GM12892 (cell line): ENCODE data around the gene REPIN1.

Source experiments
- POLR2A ChIP-seq: IDR thresholded peaks from 2 replicates; pipeline ENCODE4 v1.6.1; 2011; ENCODE audit warnings: low read depth, low read length, control low read depth
- POLR2AphosphoS5 ChIP-seq: IDR thresholded peaks from 2 replicates; pipeline ENCODE4 v1.6.1; 2011; ENCODE audit warnings: low read depth, low read length, control low read depth
- TAF1 ChIP-seq: IDR thresholded peaks from 2 replicates; pipeline ENCODE4 v1.6.1; 2011; ENCODE audit warnings: low read depth, mild to moderate bottlenecking, control low read depth, low read length, borderline replicate concordance

- TF ChIP-seq POLR2A = no peak
- TF ChIP-seq POLR2AphosphoS5 = no peak
- TF ChIP-seq TAF1 = no peak
Observed at GRCh38 chr7:150381096-150381495, 12.5 kb downstream of the REPIN1 start.
